Gastroesophageal sphincter (tissue), 4 donors: ENCODE measurements around the gene GMEB2. TPM values are rescaled to one million over a fixed set of nuclear protein-coding genes. Genes with fewer than 3 reads are reported as not detected.

ENCODE experiments used
- ATAC-seq: fragments of 150-250 bp; one replicate; pipeline ENCODE4 v1.9.1; 2016; ENCODE audit warnings: mild to moderate bottlenecking, moderate library complexity
- H3K27ac ChIP-seq, 4 donors: fragments of 200-600 bp; sonication (generic) in 3 of 4; 1 replicate in 3 of 4; 2 replicates in 1 of 4; pipeline ENCODE4 v1.5.1; 2016 to 2019
- H3K27me3 ChIP-seq: fragments of 200-600 bp; sonication (generic); one replicate; pipeline ENCODE4 v1.5.1; 2019
- H3K36me3 ChIP-seq, 2 donors: fragments of 200-600 bp; sonication (generic); one replicate each; pipeline ENCODE4 v1.5.1; 2019; ENCODE audit warnings: control low read depth in 1 of 2
- H3K4me1 ChIP-seq, 3 donors: fragments of 200-600 bp; sonication (generic); 1 replicate in 2 of 3; 2 replicates in 1 of 3; pipeline ENCODE4 v1.5.1; 2016 to 2019; ENCODE audit warnings: control low read depth in 2 of 3
- H3K4me3 ChIP-seq, 2 donors: fragments of 200-600 bp; sonication (generic); one replicate each; pipeline ENCODE4 v1.5.1; 2019; ENCODE audit warnings: mild to moderate bottlenecking in 1 of 2, moderate library complexity in 1 of 2
- H3K9me3 ChIP-seq, 3 donors: fragments of 200-600 bp; sonication (generic); one replicate each; pipeline ENCODE4 v1.5.1; 2017 to 2019; ENCODE audit warnings: control low read depth in 2 of 3
- EP300 ChIP-seq: sonication (generic); formaldehyde crosslinking; IDR thresholded peaks from one replicate; pipeline ENCODE4 v1.6.1; 2017; ENCODE audit warnings: antibody characterized with exemption, mild to moderate bottlenecking
- POLR2A ChIP-seq, 2 donors: fragments of 450-650 bp; IDR thresholded peaks; one replicate each; pipeline ENCODE4 v1.6.1; 2017; ENCODE audit warnings: antibody characterized with exemption in 2 of 2, mild to moderate bottlenecking in 2 of 2, moderate library complexity in 1 of 2
- POLR2AphosphoS5 ChIP-seq: sonication (generic); formaldehyde crosslinking; IDR thresholded peaks from one replicate; pipeline ENCODE4 v1.6.1; 2017; ENCODE audit warnings: antibody characterized with exemption
- WGBS, 2 donors: methylation state at CpG; one replicate each; pipeline ENCODE4 v1.1.5; 2018; ENCODE audit warnings: low coverage in 1 of 2; 5-methylcytosine and 5-hydroxymethylcytosine counted together
- total RNA-seq, 4 donors: library from RNA; depleted of rRNA; stranded (reverse); fragments of >200 nt; gene quantifications; one replicate each; pipeline ENCODE4 v1.1.0, GENCODE V29; 2016
- TF ChIP-seq, protein P1 (sequence below), 4 experiments: fragments of 200-600 bp in 2 of 4; fragments of 450-650 bp in 2 of 4; sonication (generic) in 1 of 4; IDR thresholded peaks; one replicate each; pipeline ENCODE4 v1.5.1; 2017 to 2019; ENCODE audit warnings: antibody characterized with exemption in 4 of 4, mild to moderate bottlenecking in 2 of 4, moderate library complexity in 2 of 4

GMEB2 gene
- total RNA-seq, 4 donors from 2014 or later: 9.8 to 16.1 (median 12.1) TPM

- H3K27me3 ChIP-seq: peaks cover 45% of the 10 kb centered on the region
- H3K9me3 ChIP-seq: no peaks in the 10 kb centered on the region
- H3K27ac ChIP-seq: peak overlapping the region in 1 of 4 donors; percentile 63
- peaks cover 0 to 17% of the 10 kb centered on the region in 2 donors for H3K36me3 ChIP-seq
- H3K4me3 ChIP-seq: peak overlapping the region in 1 of 2 donors; percentile 61
- TF ChIP-seq EP300: no peak
- TF ChIP-seq POLR2AphosphoS5: no peak
- TF ChIP-seq, protein P1, sequence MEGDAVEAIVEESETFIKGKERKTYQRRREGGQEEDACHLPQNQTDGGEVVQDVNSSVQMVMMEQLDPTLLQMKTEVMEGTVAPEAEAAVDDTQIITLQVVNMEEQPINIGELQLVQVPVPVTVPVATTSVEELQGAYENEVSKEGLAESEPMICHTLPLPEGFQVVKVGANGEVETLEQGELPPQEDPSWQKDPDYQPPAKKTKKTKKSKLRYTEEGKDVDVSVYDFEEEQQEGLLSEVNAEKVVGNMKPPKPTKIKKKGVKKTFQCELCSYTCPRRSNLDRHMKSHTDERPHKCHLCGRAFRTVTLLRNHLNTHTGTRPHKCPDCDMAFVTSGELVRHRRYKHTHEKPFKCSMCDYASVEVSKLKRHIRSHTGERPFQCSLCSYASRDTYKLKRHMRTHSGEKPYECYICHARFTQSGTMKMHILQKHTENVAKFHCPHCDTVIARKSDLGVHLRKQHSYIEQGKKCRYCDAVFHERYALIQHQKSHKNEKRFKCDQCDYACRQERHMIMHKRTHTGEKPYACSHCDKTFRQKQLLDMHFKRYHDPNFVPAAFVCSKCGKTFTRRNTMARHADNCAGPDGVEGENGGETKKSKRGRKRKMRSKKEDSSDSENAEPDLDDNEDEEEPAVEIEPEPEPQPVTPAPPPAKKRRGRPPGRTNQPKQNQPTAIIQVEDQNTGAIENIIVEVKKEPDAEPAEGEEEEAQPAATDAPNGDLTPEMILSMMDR (IDR thresholded peaks at IDR 0.05): no peak
- no peak for TF ChIP-seq POLR2A (IDR thresholded peaks at IDR 0.05)
- no peak for ATAC-seq
- 38 to 75% methylated on average over 6 to 8 of the region's 38 CpGs for WGBS, 2 donors
- H3K4me1 ChIP-seq: peaks cover 0 to 23% (median 10%) of the 10 kb centered on the region in 3 donors
These were observed 72.3 kb downstream of the GMEB2 start for GRCh38 chr20:63554361-63555278.

DNA sequence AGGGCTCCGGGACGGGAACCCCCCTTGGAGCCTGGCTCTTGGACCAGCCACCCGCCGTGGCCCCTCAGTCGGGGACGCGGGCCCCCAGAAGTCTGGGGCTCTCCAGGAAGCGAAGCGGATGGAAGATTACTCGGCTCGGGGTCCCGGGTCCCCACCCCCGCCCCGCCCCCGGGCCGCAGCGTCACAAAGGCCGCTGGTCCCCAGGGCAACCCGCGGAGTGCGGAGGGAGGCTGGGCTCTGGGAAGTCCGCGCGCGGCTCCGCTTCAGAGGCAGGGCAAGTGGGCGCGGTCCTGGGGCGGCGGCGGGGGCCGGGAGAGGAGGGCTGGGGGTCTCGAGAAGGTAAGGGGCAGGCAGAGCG is 73.0 kb downstream of the GMEB2 start, which contains the start of gene FNDC11:
Gene FNDC11 (plus strand): TSS at position 227 of the 358 bp plus-strand sequence. CDS start 1,505 bp downstream, outside the sequence.
- Histone ChIP-seq H3K27me3 (peaks cover 52% of the 10 kb centered on the region), H3K9me3 (no peaks in the 10 kb centered on the region), H3K4me1 (peaks cover 0 to 23% (median 10%) of the 10 kb centered on the region in 3 donors), H3K27ac (peak within 1 kb of the TSS in 1 of 4 donors; percentile 63), H3K4me3 (peak within 1 kb of the TSS; percentile 26 to 61), H3K36me3 (peaks cover 0 to 13% of the 10 kb centered on the region in 2 donors)
- TF ChIP-seq POLR2AphosphoS5: no peak
- TF ChIP-seq, protein P1 (IDR thresholded peaks at IDR 0.05): no peak
- no peak for TF ChIP-seq EP300
- TF ChIP-seq POLR2A (IDR thresholded peaks at IDR 0.05): no peak
- ATAC-seq: peak; percentile 50
- WGBS, 2 donors: no CpG with 5 or more reads among the region's 34 CpGs

GRCh38 chr20:63553251-63553932 is 73.5 kb downstream of the GMEB2 start:
- H3K27me3 ChIP-seq: peaks cover 58% of the 10 kb centered on the region
- 13% methylated on average over 4 of the region's 37 CpGs; no CpG with 5 or more reads in 1 of the 2 donors for WGBS, 2 donors
- H3K9me3 ChIP-seq: no peaks in the 10 kb centered on the region
- H3K4me3 ChIP-seq: peak overlapping the region; percentile 26 to 61
- peaks cover 0 to 8% of the 10 kb centered on the region in 2 donors for H3K36me3 ChIP-seq
- peak; percentile 72 for ATAC-seq
- TF ChIP-seq POLR2AphosphoS5 (no peak), POLR2A (IDR thresholded peaks at IDR 0.05) (no peak), EP300 (no peak)
- TF ChIP-seq, protein P1 (IDR thresholded peaks at IDR 0.05): no peak
- H3K27ac ChIP-seq: peak overlapping the region in 1 of 4 donors; percentile 63
- H3K4me1 ChIP-seq: peaks cover 0 to 23% (median 10%) of the 10 kb centered on the region in 3 donors

DNA sequence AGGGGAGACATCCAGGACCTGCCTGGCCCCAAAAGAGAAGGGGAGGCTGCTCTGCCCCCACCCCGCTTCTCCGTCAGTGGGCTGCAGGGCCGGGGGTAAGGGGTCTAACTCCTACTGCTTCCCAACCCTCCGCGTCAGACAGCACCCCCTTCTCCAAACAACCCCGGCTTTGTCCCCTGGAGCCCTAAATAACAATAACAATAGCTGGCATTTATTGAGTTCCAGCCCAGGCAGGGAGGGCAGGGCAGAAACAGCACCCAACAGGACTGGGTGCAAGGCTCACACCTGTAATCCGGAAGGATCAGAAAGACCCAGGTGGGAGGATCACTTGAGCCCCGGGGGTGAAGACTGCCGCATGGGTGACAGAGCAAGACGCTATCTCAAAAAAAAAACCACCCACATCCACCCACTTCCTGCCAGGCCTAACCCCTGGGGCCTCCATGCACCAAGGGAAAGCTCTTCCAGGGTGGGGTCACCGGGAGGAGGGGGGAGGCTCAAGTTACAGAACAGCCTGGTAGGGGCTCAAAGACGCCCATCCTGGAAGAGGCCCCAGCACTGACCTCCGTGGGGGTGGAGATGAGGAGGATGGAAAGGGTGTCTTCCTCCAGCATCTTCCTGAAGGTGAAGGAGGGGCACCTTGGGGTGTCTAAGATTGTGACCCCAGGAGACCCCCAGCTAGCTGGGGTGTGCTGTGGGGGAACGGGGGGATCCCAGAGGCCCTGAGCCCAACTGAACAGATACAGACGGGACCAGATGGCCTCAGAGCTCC is 74.2 kb downstream of the GMEB2 start:
- peaks cover 0 to 23% (median 10%) of the 10 kb centered on the region in 3 donors for H3K4me1 ChIP-seq
- no peak for ATAC-seq
- WGBS, 2 donors: 10 to 55% methylated on average over 2 to 6 of the region's 15 CpGs
- no peak overlapping the region for H3K4me3 ChIP-seq
- H3K9me3 ChIP-seq: no peaks in the 10 kb centered on the region
- no peak overlapping the region for H3K27ac ChIP-seq
- TF ChIP-seq, protein P1 (IDR thresholded peaks at IDR 0.05): no peak
- TF ChIP-seq EP300 (no peak), POLR2AphosphoS5 (no peak), POLR2A (IDR thresholded peaks at IDR 0.05) (no peak)
- H3K36me3 ChIP-seq: peaks cover 0 to under 1% of the 10 kb centered on the region in 2 donors
- H3K27me3 ChIP-seq: peaks cover 61% of the 10 kb centered on the region
